Stimulated activated CD4-positive, alpha-beta T cell treated with anti-CD3 and anti-CD28 coated beads, Interleukin-12 subunit alpha, Interleukin-12 subunit beta, amount 100 ng/mL, for 24 hours (primary cell): ENCODE data around the gene EGLN2.
"Not testable (repeated sequence)": the region's sequence is repeated elsewhere in the genome, so short reads cannot be mapped to it uniquely, and the experiment has no call there.

ENCODE experiments used
- DNase-seq, 2 experiments: peaks; one replicate each; pipeline ENCODE4 v3.0.0-alpha.2; 2020; ENCODE audit warnings: low read depth in 2 of 2

The EGLN2 gene

DNA sequence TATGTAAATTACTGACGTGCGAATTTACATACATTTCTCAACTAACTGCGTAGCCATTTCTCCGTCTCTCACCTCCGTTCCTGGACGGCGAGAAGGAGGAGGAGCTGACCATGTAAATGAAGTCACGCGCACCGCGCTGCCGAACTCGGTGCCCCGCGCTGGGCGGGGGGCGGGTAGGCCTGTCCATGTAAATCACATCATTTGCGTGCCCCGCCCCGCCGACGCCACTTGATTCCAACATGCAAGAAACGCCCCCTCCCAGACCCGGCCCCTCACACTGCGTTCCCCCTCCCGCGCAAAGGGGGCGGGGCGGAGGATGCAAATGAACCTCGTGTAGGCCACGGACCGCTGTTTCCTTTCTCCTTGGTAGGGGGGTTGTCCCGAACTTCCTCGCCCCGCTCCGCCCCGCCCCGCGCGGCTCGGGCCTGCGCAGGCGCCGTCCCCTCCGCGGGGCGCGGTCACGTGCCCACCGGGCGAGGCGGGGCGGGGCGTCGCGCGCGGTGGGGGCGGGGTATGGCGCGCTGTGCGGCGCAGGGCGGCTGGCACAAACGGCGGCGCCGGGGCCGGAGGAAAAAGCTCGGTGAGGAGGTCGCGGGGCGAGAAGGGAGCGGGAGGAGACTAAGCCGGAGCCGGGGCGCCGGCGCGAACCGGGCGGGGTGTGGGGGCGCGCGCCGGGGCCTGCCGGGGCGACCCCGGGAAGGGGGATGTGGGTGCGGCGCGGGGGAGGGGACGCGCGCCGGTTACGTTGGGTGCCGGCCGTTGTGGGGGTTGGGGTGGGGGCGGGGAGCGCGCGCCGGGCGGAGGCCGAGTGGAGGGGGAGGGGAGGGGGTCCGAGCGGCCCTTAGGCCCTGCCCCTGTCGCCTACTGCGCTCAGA, at the start of gene EGLN2:
EGLN2 (plus strand) TSS at position 509 of the 875 bp plus-strand sequence. CDS start 1,382 bp downstream, outside the sequence.
- peak; percentile 100 for DNase-seq

GRCh38 chr19:40750058-40750873, 48.7 kb upstream of the EGLN2 start, which contains the start of gene ACTMAP:
ACTMAP (minus strand) TSS chr19:40750477; CDS start chr19:40749803, 674 bp downstream.
- peak; percentile 99 to 100 for DNase-seq

DNA sequence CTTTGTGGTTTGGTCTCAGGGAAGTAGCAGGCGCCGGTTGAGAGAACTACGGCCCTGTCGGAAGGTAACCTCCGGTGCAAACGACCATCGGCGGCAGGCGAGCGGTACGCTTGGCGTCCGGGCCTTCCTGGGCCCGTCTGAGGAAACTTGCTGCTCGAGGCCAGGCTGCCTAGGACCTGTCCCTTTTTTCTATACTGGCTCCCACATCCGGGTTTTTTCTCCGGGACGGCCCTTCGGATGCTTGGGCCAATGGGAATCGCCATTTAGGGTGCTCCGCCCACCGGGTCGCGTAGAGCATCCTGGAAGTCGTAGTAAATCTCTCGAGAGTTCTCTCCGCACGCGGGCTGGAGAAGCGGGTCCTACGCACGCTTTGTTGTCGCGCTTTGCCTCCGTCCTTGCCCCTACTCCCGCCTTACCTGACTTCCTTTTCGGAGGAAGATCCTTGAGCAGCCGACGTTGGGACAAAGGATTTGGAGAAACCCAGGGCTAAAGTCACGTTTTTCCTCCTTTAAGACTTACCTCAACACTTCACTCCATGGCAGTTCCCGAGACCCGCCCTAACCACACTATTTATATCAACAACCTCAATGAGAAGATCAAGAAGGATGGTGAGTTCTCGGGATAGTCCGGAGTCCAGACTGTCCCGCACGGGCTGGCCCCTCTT, 48.0 kb upstream of the EGLN2 start, which contains the start of gene SNRPA:
SNRPA (plus strand) TSS at position 330 of the 664 bp plus-strand sequence; CDS start at position 536, 206 bp downstream.
- DNase-seq: peak; percentile 93 to 95

GRCh38 chr19:40752257-40752781, 46.7 kb upstream of the EGLN2 start:
- no peak for DNase-seq

GRCh38 chr19:40754611-40755247, 44.3 kb upstream of the EGLN2 start:
- peak; percentile 44 to 67 for DNase-seq

DNA sequence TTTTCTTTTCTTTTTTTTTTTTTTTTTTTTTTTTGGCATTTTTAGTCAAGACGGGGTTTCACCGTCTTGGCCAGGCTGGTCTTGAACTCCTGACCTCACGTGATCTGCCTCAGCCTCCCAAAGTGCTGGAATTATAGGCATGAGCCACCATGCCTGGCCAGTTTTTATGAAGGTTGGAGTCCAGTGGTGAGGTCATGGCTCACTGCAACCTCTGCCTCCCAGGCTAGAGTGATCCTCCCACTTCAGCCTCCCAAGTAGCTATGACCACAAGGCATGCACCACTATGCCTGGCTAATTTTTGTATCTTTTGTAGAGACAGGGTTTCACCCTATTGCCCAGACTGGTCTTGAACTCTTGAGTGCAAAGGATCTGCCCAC, 43.8 kb upstream of the EGLN2 start:
- no peak for DNase-seq

DNA sequence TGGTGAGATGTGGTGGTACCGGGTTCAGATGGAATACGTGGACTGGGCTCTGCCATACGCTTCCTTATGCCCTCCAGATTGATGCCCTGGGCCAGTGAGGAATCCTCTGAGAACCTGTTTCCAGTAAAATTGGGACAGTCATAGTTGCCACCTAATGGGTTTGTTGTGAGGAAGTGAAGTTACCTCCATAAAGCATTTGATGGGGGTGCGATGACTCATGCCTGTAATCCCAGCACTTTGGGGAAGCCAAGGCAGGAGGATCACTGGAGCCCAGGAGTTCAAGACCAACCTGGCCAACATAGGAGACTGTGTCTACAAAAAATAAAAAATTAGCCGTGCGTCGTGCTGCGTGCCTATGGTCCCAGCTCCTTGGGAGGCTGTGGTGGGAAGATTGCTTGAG, 43.2 kb upstream of the EGLN2 start:
- no peak for DNase-seq

- no peak for DNase-seq
Observed at GRCh38 chr19:40756502-40757110, 42.4 kb upstream of the EGLN2 start.

DNA sequence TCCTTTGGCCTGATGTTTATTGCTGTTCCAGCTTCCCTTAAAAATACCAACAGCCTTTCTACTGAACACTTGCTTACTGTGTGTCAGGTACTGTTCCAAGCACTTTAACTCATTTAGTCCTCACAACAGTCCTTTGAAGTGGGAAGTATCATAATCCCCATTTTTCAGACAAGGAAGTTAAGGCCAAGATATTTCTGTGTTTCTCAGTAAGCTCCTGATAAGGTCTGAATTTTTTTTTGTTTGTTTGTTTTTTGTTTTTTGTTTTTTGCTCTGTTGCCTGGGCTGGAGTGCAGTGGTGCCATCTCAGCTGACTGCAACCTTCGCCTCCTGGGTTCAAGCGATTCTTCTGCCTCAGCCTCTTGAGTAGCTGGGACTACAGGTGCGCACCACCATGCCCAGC, 40.5 kb upstream of the EGLN2 start:
- DNase-seq: no peak

GRCh38 chr19:40759352-40759751, 39.6 kb upstream of the EGLN2 start:
- no peak for DNase-seq

DNA sequence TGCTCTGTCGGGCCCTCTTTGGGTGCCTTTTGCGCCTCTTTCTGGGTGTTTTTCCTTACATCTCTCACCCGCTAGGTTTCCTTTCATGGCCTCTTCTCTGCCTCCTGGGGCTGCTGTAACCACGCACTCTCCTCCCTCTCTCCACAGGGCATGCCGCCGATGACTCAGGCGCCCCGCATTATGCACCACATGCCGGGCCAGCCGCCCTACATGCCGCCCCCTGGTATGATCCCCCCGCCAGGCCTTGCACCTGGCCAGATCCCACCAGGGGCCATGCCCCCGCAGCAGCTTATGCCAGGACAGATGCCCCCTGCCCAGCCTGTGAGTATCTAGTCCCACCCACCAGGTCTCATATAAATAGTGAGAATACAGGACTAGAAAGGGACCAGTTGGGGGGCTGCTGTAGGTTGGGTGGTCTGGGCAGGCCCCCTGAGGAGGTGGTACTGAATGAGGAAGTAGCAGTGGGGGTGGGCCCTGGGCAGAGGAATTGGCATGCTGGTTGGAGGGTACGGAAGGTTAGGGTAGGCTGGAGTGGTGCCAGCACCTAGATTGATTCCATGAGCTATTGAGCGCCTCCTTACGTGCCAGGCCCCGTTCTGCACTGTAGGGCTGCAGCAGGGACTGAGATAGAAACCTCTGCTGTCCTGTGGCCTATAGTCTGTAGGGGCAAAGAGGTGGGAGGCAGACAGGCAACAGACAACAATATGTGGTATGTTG, 36.1 kb upstream of the EGLN2 start:
- no peak for DNase-seq

DNA sequence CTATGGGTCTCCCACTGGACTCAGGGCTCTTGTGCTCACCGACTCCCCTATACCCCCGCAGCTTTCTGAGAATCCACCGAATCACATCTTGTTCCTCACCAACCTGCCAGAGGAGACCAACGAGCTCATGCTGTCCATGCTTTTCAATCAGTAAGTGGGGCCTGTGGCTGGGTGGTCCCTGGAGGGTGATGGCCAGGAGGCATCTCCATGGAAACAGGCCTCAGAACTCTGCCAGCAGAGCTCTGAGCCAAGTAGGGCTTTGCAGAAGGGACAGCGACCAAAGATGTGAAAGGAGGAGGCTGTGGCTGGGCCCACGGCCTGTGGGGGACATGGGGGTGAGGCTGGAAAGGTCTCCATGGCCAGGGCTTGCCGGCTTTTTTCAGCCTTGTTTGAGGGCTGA, 35.5 kb upstream of the EGLN2 start:
- DNase-seq: no peak

GRCh38 chr19:40763963-40764362, 35.0 kb upstream of the EGLN2 start:
- DNase-seq: no peak

- not testable (repeated sequence) for DNase-seq
Observed at GRCh38 chr19:40766385-40766784, 32.6 kb upstream of the EGLN2 start.

DNA sequence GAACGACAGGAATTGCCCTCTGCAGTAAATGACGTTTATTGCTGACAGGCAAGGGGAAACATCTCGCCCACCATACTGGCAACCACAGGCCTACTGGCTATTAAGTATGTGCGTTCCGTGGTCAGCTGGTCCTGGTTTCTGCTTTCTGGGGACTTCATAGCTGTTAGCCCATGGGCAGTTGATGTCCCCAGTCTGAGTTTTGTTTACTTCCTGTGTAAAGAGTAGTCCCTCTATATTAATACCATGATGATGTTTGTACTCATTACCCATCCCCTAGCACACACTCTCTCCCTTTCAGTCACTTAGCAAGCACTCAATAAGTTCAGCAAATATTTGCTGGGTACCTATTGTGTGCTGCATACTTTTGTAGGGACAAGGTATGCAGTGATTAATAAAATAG, 30.1 kb upstream of the EGLN2 start:
- DNase-seq: no peak

DNA sequence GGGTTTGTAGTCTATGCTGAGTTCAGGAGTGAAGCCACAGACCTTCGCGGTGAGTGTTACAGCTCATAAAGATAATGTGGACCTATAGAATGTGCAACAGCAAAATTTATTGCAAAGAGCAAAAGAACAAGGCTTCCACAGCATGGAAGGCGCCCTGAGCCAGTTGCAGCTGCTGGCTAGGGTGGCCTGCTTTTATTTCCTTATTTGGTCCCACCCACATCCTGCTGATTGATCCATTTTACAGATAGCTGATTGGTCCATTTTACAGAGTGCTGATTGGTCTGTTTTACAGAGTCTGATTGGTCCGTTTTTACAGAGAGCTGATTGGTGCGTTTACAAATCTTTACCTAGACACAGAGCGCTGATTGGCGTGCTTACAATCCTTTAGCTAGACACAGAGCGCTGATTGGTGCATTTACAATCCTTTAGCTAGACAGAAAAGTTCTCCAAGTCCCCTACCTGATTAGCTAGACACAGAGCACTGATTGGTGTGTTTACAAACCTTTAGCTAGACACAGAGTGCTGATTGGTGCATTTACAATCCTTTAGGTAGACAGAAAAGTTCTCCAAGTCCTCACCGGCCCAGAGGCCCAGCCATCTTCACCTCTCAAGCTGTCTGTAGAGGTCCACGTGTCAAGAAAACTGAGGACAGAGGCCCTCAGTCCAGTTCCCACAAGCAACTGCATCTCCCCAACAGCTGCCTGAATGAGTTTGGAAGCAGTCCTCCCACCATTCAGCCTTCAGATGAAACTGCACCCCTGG, 27.7 kb upstream of the EGLN2 start:
- not testable (repeated sequence) for DNase-seq

DNA sequence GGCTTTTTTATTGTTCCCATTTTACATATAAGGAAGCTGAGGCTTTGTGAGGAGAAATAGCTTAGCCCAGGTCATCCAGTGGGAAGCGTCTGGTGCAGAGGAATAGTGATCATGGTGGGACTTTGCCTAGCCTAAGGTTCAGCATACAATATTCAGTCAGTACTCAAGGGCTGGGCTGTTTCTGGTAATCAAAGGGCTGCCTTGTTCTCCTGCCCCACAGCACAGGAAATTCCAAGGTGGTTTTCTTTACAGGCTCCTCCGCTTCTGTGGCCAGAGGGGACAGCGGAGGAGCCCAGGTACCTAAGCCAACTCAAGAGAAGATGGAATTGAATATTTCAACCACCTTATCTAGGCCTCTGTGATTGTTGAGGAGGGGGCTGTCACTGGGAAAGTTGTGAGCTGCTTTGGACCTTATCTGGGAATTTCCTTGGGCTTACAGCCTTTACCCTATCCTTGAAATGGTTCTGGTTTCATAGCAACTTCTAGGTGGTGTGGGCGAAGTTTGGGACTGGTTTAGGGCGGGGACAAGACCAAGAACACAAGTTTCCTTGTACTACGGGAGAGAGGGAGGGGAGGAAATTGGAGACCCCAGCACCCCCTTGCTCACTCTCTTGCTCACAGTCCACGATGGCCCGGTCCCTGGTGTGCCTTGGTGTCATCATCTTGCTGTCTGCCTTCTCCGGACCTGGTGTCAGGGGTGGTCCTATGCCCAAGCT, 23.9 kb upstream of the EGLN2 start, which contains the start of gene MIA:
MIA (plus strand) TSS at position 606 of the 716 bp plus-strand sequence; CDS start at position 628, 22 bp downstream.
- no peak for DNase-seq

DNA sequence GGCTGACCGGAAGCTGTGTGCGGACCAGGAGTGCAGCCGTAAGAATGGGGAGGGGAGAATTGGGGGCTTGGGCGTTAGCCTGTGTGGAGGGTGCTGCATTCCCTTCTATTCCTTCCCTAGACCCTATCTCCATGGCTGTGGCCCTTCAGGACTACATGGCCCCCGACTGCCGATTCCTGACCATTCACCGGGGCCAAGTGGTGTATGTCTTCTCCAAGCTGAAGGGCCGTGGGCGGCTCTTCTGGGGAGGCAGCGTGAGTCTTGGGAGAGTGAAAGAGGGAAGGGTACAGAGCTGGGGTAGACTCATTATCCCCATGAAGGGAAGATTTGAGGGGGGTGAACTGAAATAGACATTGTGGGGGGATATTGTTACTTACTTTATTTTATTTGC, 23.4 kb upstream of the EGLN2 start:
- DNase-seq: no peak

GRCh38 chr19:40776364-40776763, 22.6 kb upstream of the EGLN2 start:
- DNase-seq: no peak
